ENCODE results near the gene TMEM132C.
"Not testable (repeated sequence)": the region's sequence is repeated elsewhere in the genome, so short reads cannot be mapped to it uniquely, and the experiment has no call there.

Gene TMEM132C

DNA sequence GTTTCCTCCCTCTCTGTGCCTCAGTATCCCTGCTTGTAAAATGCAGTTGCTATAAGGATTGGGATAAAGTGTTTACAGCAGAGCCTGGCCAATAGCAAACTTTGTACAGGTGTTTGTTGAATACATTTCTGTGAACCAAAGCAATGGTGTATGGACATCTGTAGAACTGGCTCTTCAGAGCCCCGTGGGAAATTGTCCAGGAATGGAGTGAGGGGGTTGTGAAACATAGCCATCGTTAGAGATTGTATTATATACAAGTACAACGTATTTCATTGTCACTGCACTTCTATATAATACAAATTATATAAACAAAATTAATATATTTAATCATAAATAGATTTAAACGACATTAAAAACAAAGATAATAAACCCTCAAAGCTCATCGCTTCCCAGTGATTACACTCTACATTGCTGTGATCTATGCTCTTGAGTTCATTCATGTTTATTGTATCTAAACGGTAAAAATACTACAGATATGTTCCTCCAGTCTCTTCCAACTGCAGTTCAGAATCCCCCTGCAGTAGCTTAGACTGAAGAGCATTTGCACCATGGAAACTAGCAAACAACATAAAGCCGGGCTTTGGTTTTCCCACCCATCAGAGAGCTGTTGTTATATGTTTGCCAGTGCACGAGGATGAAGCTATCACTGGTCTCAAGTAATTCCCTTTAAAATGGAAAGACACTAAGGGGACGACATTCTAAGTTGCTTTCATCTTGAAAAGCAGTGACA lies 216.7 kb downstream of the TMEM132C start:
- no peak overlapping the region for H3K4me2 ChIP-seq (ENCODE audit: low read length)
- no peaks in the 10 kb centered on the region for H4K20me1 ChIP-seq (ENCODE audit: control insufficient read depth, insufficient read depth, low read depth, low read length)
- H3K9me2 ChIP-seq (replicated peaks; ENCODE audit: control insufficient read depth, low read length), result no peaks in the 10 kb centered on the region
- no peaks in the 10 kb centered on the region for H3K79me2 ChIP-seq (ENCODE audit: control insufficient read depth, low read length)
- no peaks in the 10 kb centered on the region for H3K4me1 ChIP-seq (ENCODE audit: control insufficient read depth, low read length)
- no peaks in the 10 kb centered on the region for H3F3A ChIP-seq (ENCODE audit: control insufficient read depth, insufficient read depth)
- H3K9me3 ChIP-seq (ENCODE audit: control insufficient read depth, insufficient read depth, low read length), result no peaks in the 10 kb centered on the region
- no peak overlapping the region for H3K4me3 ChIP-seq (ENCODE audit: low read length)
- H3K27ac ChIP-seq (ENCODE audit: low read depth, low read length), result no peak overlapping the region
- TF ChIP-seq, protein P1, sequence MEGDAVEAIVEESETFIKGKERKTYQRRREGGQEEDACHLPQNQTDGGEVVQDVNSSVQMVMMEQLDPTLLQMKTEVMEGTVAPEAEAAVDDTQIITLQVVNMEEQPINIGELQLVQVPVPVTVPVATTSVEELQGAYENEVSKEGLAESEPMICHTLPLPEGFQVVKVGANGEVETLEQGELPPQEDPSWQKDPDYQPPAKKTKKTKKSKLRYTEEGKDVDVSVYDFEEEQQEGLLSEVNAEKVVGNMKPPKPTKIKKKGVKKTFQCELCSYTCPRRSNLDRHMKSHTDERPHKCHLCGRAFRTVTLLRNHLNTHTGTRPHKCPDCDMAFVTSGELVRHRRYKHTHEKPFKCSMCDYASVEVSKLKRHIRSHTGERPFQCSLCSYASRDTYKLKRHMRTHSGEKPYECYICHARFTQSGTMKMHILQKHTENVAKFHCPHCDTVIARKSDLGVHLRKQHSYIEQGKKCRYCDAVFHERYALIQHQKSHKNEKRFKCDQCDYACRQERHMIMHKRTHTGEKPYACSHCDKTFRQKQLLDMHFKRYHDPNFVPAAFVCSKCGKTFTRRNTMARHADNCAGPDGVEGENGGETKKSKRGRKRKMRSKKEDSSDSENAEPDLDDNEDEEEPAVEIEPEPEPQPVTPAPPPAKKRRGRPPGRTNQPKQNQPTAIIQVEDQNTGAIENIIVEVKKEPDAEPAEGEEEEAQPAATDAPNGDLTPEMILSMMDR (IDR thresholded peaks at IDR 0.05; ENCODE audit: low read depth, low read length, poor library complexity, severe bottlenecking), result no peak
- no peak for TF ChIP-seq EZH2phosphoT487 (IDR thresholded peaks at IDR 0.05; ENCODE audit: borderline replicate concordance, low read length)
- H3K36me3 ChIP-seq (ENCODE audit: control insufficient read depth, low read length), result no peaks in the 10 kb centered on the region
- no peaks in the 10 kb centered on the region for H3K27me3 ChIP-seq (ENCODE audit: control insufficient read depth, low read length)

- H4K20me1 ChIP-seq (ENCODE audit: control insufficient read depth, insufficient read depth, low read depth, low read length); H3K4me2 ChIP-seq (ENCODE audit: low read length); H3K9me2 ChIP-seq (replicated peaks; ENCODE audit: control insufficient read depth, low read length); H3K4me1 ChIP-seq (ENCODE audit: control insufficient read depth, low read length); H3K27ac ChIP-seq (ENCODE audit: low read depth, low read length); H3K36me3 ChIP-seq (ENCODE audit: control insufficient read depth, low read length); H3K79me2 ChIP-seq (ENCODE audit: control insufficient read depth, low read length); H3K27me3 ChIP-seq (ENCODE audit: control insufficient read depth, low read length); H3K4me3 ChIP-seq (ENCODE audit: low read length); H3F3A ChIP-seq (ENCODE audit: control insufficient read depth, insufficient read depth); H3K9me3 ChIP-seq (ENCODE audit: control insufficient read depth, insufficient read depth, low read length): not testable (repeated sequence)
Observed at GRCh38 chr12:128497376-128497775, 230.4 kb downstream of the TMEM132C start.

- Histone ChIP-seq H3K4me2 (ENCODE audit: low read length) (no peak overlapping the region), H3K9me2 (replicated peaks; ENCODE audit: control insufficient read depth, low read length) (no peaks in the 10 kb centered on the region)
Observed at GRCh38 chr12:128507470-128507869, 240.5 kb downstream of the TMEM132C start.

GRCh38 chr12:128509170-128509569 lies 242.2 kb downstream of the TMEM132C start:
- no peaks in the 10 kb centered on the region for H3K79me2 ChIP-seq (ENCODE audit: control insufficient read depth, low read length)
- H3F3A ChIP-seq (ENCODE audit: control insufficient read depth, insufficient read depth), result no peaks in the 10 kb centered on the region
- no peaks in the 10 kb centered on the region for H3K4me1 ChIP-seq (ENCODE audit: control insufficient read depth, low read length)
- no peak overlapping the region for H3K27ac ChIP-seq (ENCODE audit: low read depth, low read length)
- no peak overlapping the region for H3K4me2 ChIP-seq (ENCODE audit: low read length)
- no peaks in the 10 kb centered on the region for H3K36me3 ChIP-seq (ENCODE audit: control insufficient read depth, low read length)
- H3K27me3 ChIP-seq (ENCODE audit: control insufficient read depth, low read length), result no peaks in the 10 kb centered on the region
- H3K9me2 ChIP-seq (replicated peaks; ENCODE audit: control insufficient read depth, low read length), result no peaks in the 10 kb centered on the region
- peaks cover 7% of the 10 kb centered on the region; the same call in 1 of the 2 replicates for H3K9me3 ChIP-seq (ENCODE audit: control insufficient read depth, insufficient read depth, low read length)
- TF ChIP-seq, protein P1 (IDR thresholded peaks at IDR 0.05; ENCODE audit: low read depth, low read length, poor library complexity, severe bottlenecking), result no peak
- TF ChIP-seq EZH2phosphoT487 (IDR thresholded peaks at IDR 0.05; ENCODE audit: borderline replicate concordance, low read length), result no peak
- no peak overlapping the region for H3K4me3 ChIP-seq (ENCODE audit: low read length)
- H4K20me1 ChIP-seq (ENCODE audit: control insufficient read depth, insufficient read depth, low read depth, low read length), result no peaks in the 10 kb centered on the region

More at GRCh38 chr12:128507470-128507869, 240.5 kb downstream of the TMEM132C start:
- no peaks in the 10 kb centered on the region for H4K20me1 ChIP-seq (ENCODE audit: control insufficient read depth, insufficient read depth, low read depth, low read length)
- no peaks in the 10 kb centered on the region for H3K36me3 ChIP-seq (ENCODE audit: control insufficient read depth, low read length)
- no peak overlapping the region for H3K4me3 ChIP-seq (ENCODE audit: low read length)
- no peaks in the 10 kb centered on the region for H3F3A ChIP-seq (ENCODE audit: control insufficient read depth, insufficient read depth)
- no peaks in the 10 kb centered on the region for H3K4me1 ChIP-seq (ENCODE audit: control insufficient read depth, low read length)
- H3K9me3 ChIP-seq (ENCODE audit: control insufficient read depth, insufficient read depth, low read length), result peaks cover 7% of the 10 kb centered on the region; the same call in 1 of the 2 replicates
- no peak overlapping the region for H3K27ac ChIP-seq (ENCODE audit: low read depth, low read length)
- no peaks in the 10 kb centered on the region for H3K27me3 ChIP-seq (ENCODE audit: control insufficient read depth, low read length)
- no peak for TF ChIP-seq EZH2phosphoT487 (IDR thresholded peaks at IDR 0.05; ENCODE audit: borderline replicate concordance, low read length)
- TF ChIP-seq, protein P1 (IDR thresholded peaks at IDR 0.05; ENCODE audit: low read depth, low read length, poor library complexity, severe bottlenecking), result no peak
- H3K79me2 ChIP-seq (ENCODE audit: control insufficient read depth, low read length), result no peaks in the 10 kb centered on the region

Data from DOHH2 (cell line).